NK-92 treated with Interleukin-12 subunit alpha and Interleukin-12 subunit beta, amount 100 ng/mL, for 24 hours (cell line): Measurements from ENCODE around the gene NANOS2.

Experiments used
- DNase-seq: peaks from one replicate; lab custom pipeline; 2025; lab: John Stamatoyannopoulos, UW

The NANOS2 gene

DNA sequence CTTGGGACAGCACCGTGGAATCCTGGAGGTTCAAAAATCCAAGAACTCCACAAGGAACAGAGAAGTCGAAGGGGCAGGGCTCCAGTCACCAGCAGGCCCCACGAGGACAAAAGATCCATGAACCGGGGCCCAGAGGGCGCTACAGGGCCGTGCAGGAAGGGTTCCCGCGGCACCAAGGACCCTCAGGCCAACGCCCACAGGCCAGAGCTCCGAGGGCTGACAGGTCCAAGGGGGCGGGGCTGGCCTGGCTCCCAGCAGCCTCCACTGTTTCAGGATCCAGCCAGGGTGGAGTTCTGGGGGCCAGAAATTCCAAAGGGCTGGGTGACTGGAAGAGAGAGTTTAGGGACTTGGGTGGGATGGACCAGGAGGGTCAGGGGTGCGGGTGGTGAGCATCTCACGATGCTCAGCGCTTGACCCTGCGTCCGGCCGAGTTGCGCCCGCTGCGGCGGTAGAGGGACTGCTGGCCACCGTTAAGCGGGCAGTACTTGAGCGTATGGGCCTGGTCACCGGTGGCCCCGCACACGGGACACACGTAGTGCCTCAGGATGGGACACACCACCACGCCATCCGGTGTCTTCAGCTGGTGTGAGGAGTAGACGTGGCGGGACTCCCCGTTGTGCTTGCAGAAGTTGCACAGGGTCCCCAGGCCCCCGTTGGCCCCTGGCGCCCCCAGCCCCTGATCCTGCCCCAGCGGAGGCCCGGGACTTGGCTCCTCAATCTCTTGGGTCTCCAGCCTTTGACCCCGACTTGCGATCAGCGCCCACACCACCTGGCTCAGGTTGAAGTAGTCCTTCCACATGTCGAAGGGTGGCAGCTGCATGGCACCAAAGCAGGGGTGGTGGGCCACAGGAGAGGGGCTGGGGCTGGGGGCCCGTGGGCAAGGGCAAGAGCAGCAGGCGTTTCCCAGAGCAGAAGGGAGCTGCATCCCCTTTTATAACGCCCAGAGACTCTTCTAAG lies at the start of gene NANOS2:
TSS of gene NANOS2 (minus strand) at position 905 of the 957 bp plus-strand sequence. CDS start at position 820, 85 bp downstream.
- DNase-seq: no peak

DNA sequence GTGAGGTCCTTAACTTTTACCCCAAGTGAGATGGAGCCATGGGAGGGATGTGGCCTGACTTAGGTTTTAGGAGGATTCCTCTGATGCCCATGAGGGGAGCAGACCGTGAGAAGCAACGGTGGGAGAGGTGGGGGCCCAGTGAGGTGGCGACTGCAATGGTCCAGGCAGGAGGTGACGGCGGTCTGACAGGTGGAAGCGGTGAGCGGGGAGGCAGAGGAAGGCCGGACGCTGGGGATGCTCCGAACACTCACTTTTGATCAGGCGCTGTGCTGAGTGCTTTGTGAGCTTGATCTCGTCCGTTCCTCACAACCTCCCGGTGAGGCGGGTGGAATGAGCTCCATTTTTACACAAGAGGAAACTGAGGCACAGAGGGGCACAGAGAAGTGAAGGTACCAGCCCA lies 47.4 kb upstream of the NANOS2 start:
- DNase-seq: no peak

DNA sequence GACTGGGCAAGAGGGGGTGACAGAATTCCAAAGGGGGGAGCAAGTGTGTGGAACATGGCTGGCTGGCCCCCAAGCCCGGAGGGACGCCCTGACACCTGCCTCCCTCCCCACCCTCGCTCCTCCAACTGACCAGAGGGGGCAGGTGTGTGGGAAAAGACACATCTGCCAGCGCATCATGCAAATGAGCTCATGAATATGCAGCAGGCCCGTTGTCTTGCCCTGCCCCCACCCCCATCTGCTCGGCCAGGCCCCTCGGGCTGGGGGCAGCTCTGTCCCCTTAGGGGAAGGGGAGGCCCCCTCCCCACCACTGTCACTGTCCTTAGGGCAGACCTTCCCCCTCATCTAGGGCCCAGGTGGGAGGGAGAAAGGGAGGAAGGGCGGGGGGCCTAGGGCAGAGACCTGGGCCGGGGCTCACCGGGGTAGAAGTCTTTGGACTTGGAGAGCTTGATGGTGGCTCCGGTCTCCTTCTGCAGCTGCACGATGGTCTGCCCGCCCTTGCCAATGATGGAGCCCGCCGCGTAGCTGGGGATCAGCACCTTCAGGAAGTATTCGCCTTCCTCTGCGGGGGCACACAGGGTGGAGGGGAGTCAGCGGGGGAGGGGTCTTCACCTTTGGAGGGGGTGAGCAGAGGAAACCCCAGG lies 46.1 kb upstream of the NANOS2 start:
- DNase-seq: no peak

DNA sequence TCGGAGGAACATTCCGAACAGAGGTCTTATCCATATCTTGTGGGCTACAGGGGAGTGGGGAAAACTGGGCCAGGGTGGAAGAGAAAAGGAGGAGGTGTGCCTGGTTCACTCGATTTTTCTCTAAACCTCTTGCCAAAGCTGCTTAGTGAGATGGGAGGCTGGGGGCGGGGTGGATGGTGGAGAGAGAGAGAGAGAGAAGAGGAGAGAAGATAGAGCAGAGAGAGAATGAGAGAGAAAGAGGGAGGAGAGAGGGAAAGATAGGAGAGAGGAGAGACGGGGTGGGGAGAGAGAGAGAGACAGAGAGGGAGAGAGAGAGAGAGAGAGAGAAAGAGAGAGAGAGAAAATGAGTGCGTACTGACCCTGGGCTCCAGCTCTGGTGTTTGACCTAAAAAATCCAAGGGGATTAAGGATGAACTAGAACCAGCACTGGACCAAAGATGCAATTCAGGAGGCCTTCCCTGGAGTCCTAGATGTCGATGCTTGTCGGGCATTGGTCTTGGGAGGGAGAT lies 45.0 kb upstream of the NANOS2 start:
- no peak for DNase-seq

DNA sequence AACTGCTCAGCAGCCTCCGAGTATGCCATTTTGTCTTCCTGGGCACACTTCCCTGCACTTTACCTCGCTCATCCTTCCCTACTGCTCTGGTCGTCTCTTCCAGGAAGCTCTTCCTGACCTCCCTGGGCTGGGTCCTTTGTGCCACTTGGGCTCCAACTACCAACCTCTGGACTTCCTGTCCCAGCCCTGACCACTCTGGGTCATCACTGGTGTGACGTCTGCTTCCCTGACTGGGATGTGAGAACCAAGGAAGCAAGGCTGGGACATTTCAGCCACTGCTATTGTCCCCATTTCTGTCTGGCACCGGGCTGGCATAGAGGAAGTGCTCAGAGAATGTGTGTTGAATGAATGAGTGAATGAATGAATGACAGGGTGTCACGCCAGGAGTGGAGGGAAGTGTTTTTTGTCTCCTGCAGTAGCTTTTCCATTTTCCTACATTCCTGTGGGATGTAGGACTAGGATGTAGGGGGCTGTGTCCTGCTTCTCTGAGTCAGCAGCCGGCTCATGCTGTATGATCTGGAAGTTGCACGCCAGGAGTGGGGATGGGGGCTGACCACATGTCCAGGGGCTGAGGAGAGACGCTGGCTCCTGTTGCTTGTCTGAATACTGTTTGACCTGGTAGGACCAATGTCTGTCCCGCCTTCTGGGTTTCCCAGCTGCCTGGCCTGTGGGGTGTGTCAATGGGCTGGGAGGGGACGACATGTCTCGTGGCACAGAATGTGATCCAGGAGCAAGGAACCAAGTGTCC lies 44.4 kb upstream of the NANOS2 start:
- no peak for DNase-seq

DNA sequence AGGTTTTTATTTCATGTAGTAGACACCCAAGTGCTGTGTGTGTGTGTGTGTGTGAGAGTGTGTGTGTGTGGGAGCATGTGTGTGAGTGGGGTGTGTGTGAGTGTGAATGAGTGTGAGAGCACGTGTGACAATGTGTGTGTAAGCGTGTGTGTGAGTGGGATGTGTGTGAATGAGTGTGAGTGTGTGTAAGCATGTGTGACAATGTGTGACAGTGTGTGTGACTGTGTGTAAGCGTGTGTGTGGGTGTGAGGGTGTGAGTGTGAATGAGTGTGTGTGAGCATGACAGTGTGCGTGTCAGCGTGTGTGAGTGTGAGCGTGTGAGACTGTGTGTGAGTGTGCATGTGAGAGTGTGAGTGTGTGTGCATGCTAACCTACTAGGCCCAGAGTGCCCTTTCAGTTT lies 43.7 kb upstream of the NANOS2 start:
- DNase-seq: no peak

DNA sequence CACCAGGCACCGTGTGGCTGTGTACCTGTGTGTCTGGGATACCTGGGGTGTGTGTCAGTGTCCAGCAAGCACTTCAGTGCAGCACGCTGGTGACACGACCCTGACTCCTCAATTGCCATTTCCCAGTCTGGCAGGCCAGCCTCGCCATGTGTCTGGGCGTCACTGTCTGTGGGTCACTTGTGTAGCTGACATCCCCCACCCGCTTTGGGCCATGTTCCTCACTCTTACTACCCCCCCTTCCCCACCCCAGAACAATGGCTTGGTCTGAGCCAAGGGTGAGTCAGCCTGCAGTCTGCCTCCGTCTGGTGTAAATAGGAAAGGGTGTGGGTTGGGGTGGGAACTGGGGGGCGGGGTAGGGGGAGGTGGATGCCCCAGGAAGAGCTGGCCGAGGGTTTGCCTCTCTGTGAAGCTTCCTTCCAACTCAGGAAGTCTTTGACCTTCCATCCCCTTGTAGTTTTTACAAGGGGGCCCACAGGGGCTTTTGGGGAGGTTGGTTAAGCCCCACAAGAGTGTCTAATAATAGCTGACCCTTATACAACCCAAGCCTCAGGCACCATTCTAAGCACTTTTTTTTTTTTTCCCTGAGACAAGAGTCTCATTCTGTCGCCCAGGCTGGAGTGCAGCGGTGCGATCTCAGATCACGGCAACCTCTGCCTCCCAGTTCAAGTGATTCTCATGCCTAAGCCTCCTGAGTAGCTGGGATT lies 41.5 kb upstream of the NANOS2 start:
- DNase-seq: peak; percentile 24

DNA sequence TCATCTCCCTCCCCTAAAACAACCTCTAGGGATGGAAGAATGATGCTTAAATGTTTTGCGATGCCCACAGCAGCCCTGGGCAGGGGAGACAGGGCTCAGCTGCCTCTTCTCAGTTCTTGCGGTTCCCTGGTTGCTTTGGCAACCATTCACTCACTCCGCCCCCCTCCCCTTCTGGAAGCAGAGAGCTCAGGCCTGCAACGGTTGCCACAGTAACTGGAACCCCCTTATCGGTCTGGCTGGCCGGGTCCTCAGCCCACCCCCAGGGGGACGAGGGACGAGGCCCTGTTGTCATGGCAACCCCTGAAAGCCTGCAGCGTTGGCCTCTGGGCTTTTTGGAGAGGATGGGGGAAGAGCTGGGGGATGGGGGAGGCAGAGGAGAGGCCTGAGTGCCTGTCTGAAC lies 39.6 kb upstream of the NANOS2 start:
- DNase-seq: no peak

DNA sequence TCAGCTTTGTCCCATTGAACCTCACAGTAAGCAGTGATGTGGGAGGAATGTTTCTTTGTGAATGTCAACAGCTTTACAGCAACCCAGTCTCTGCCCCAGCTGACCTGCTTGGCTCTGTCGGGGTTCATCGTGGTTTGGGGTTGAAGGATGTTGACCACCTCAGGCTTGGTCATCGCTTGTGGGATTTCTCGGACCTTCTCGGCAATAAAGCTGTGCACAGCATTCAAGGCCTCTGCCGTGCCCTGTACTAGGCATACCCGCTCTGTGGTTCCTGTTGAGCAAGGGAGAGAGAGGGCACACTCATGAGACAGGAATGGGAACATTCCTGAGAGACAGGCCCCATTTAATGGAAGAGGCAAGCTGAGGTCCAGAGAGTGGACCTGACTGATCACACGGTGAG lies 39.1 kb upstream of the NANOS2 start:
- DNase-seq: no peak

DNA sequence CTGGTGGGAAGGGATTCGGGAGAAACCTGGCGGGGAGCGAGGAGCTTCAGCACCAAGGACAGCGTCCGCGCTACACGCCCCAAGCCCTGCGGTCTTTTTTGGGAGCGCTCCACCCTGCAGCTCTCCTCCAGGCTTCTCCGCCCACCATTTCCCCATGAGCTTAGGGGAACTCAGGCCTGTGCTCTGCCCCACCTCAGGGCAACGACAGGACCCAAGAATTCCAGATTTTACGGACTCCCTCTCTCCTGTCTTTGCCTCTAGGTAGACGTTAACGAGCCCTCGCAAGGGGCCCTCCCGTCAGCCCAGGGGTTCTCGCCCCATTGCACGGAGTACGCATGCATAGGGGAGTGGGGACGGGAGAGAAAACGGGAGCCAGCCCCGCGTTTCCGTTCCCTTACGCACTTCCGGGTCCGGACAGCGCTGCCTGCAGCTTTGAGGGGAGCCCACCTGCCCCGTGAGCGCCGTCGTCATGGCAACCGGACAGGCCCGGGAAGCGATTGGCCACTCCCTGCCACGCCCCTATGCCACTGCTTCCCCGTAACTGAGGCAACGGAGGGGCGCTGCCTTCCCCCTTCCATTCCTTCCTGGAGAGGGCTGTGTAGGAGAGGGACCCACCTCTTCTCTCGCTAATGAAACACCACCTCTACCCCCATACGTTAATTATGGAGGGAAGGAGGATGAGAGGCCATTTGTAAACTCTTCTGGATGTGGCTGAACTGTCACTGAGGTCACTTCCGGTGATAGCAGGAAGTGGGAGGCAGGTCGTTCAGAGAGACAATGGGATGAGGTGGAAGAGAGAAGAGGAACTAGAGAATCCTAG lies 38.3 kb upstream of the NANOS2 start:
- no peak for DNase-seq

DNA sequence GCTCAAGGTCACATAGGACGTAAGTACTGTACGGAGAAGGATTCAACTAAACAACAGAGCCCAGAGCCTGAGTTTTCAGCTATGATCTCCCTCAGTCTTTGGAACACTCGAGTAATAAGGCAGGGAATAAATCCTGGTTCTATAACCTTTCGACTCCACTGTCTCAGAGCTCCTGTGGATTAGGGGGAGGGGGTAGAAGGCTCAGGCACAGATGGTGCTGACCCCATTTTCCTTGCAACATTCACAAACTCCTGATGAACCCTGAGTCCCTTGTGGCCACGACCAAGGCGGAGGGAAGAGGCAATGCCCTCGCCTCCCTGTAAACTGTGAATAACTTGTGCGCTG lies 37.7 kb upstream of the NANOS2 start:
- DNase-seq: no peak

DNA sequence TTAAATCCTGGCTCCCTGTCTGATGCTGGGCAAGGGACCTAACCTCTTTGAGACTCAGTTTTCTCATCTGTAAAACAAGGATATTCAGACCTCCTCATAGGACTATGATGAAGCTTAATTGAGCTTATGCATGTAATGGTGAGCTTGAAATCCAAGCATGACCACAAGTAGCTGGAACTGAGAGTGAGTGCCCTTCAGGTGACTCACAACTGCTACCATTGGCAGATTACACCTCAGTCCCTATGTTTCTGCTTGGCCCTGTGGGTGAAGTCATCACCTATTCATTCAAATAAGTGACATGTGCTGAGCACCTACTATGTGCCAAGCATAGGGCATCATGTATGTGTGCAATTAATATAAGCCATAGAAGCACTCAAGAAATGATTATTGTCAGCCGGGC lies 33.3 kb upstream of the NANOS2 start:
- DNase-seq: no peak

DNA sequence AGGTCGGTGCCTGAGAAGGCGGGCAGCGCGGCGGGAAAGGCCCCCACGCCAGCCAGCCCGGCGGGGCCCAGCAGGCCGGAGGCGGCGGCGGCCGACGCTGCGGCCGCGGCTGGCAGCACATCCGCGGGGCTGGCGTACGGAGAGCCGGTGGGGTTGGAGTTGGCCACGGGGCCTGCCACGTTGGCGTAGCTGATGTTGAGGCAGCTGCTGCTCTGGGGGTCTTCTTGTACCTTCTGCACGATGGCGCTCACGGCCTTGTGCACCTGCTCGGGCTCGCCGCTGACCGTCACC lies 25.9 kb upstream of the NANOS2 start:
- no peak for DNase-seq

DNA sequence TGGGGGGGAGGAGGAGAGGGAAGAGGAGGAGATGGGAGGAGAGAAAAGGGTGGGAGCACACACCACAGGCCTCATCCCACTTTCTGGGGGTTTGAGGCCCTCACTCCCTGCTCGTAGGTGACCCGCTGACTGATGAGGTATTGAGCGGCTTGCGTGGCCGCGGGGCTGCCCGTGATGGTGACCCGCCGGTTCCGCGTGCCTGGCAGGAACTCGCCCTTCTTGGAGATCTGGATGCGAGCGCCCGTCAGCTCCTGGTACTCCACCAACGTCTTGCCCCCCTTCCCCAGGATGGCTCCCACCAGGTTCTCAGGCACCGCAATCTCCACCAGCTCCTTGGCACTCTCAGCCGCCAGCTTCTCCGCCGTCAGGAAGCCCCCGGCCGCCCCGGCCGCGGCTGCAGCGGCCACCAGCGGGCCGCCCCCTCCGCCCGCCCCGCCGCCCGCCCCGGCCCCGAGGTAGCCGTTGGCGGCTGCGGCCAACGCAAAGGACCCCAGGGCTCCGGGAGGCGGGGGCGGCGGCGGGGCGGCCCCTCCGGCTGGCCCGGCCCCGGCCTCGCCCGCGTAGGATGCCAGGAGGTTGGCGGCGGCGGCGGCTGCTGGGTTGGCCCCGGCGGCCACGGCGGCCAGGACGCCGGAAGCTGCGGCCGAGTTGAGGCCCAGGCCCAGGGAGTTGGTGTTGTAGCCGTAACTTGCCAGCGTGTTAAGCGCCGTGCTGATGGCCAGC lies 25.4 kb upstream of the NANOS2 start:
- no peak for DNase-seq

DNA sequence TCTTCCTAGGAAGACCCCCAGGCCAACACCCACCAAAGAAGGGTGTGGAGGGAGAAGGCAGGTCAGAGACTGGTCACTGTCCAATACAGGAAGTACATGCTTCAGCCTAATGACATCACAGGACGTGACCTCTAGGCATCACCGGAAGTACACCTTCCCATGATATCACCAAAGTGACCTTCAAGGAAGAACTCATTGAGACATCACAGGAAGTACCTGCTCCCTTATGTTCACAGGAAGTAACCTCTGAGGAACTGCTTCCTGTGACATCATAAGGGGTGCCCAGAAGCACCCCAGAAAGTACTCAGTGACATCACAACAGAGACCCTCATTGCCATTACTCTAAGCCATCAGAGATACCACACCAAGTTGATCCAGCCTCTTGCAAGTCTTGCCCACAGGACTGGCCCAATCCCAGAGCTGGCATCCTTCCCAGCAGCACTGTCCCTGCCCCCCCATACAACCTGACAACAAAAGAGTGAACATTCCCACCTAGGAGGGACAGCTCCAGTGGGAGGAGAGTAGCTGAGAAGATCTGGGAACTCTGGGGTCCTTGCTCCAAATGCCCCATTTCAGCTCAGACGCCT lies 24.2 kb upstream of the NANOS2 start:
- DNase-seq: no peak

DNA sequence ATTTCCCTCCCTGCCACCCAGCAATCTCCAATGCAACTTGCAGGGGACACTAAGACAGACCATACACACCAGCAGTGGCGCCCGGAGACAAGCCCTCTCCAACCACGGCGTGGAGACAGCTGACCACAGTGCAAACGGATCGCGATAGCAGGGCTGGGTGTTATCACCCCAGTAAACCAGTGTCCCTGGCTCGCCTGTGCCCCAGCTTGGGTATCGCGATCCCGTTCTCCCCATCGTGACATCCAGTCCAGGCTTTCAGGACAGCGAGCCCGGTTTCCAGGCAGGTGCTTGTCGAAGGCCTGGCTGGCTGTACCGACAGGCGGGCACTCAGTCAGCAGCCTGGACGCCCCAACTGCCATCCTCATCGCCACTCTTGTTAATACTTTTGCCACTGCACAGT lies 20.7 kb upstream of the NANOS2 start:
- no peak for DNase-seq

DNA sequence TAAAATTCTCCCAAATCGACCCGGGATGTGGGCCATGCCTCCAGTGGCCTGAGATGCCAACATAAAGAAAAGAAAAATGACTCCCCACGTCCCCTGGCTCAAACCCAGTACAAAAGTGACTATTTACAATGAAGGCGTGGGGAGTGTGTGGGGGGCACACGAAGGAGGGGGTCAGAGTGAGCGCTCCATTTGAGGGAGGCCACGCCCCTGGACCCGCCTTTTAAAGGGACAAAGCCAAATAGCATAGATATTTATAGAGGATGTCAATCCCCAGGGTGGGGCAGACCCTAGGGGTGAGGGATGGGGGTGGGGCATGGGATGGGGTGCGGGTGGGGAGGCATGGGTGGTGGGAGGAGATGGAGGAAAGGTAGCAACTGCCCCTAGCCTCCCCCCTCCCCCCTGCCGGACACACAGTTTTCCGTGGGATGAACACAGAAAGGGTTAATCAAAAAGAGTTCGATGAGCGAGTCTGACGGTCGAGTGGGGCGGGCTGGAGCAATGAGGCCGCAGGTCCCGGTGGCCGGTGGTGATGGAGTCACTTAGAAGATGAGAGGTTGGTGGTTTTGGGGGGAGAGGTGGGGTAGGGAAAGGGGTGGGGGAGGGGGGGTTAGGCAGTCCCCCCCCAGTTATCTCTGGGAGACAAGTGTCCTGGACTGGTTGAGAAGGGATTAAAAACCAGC lies 20.1 kb upstream of the NANOS2 start:
- no peak for DNase-seq

DNA sequence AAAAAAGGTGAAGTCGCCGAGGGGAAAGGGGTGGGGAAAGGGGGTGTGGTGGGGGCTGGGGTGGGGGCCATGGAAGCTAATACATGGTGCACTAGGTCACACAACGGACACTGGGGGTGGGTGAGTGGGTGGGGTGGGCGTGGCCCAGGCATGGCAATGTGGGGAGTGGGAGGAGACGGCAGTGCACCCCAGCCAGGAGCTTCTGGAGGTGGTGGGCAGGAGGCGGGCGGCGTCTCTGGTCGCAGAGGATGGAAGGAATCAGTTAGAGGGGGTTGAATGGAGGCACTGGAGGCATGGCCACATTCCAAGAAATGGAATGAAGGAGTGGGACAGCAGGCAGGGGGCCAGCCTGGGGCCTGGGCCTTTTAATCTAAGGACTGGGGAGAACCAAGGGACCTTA lies 19.2 kb upstream of the NANOS2 start:
- DNase-seq: no peak

DNA sequence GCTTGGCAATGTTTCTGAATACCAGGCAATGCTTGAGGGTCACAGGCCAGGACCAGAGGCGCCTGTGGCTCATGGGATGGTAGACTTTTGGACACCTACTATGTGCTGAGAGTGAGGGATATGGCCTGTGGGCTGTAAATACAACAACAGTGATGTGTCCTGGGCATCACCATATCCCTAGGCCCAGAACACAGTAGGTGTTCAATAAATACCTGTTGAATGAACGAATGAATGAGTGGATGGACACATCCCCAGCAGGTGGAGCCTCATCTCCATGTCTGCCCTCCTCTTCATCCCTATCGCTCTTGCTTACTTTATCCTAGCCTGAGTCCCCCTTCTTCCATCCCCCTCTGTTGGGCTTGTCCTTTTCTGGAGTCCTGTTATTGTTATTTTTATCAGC lies 16.5 kb upstream of the NANOS2 start:
- no peak for DNase-seq

DNA sequence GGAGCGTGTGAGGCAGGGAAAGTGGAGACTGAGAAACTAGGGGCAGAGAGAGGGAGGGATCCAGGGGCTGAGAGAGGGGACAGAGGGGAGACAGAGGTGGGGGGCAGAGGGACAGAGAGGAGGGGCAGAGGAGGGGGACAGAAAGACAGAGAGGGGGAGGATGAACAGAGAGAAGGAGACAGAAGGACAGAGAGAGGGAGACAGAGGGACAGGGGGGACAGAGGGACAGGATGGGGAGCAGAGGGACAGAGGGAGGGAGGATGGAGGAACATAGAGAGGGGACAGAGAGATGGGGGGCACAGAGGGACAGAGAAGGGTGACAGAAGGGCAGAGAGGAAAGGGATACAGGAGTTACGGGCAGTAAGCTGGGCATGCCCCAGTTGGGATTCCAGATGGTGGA lies 14.7 kb upstream of the NANOS2 start:
- no peak for DNase-seq
